HEK293 (cell line): Measurements from ENCODE around the gene DLX5.

Experiments used
- CTCF ChIA-PET: fragments of 350-600 bp; formaldehyde crosslinking; extraction: SDS; loops from one replicate; lab custom pipeline; 2021; ENCODE audit warnings: antibody characterized with exemption; lab: Yijun Ruan, JAX
- POLR2A ChIA-PET: fragments of 300-600 bp; formaldehyde crosslinking; extraction: SDS; loops from one replicate; lab custom pipeline; 2020; ENCODE audit warnings: antibody characterized with exemption, inconsistent platforms; lab: Yijun Ruan, JAX
- H3K27ac ChIP-seq: fragments of 200-500 bp; sonication (Bioruptor generic); 2 replicates; pipeline ENCODE4 v1.5.1; 2014; ENCODE audit warnings: low read depth, low read length, control low read depth, inconsistent platforms; ENCODE audit errors: extremely low read depth
- H3K36me3 ChIP-seq, 2 experiments: fragments of 200-500 bp in 1 of 2; sonication (Bioruptor generic) in 1 of 2; 1 replicate in 1 of 2; 2 replicates in 1 of 2; pipeline ENCODE4 v1.5.1; 2014 to 2017; ENCODE audit warnings: inconsistent platforms in 2 of 2, low read length in 2 of 2; ENCODE audit not compliant: control insufficient read depth in 2 of 2, insufficient read depth in 1 of 2
- H3K4me1 ChIP-seq: fragments of 200-500 bp; sonication (Bioruptor generic); 2 replicates; pipeline ENCODE4 v1.5.1; 2014; ENCODE audit warnings: mild to moderate bottlenecking, low read length, inconsistent platforms; ENCODE audit not compliant: control insufficient read depth, insufficient read depth
- H3K4me3 ChIP-seq: 2 replicates; pipeline ENCODE4 v1.5.1; 2011; ENCODE audit warnings: low read depth, mild to moderate bottlenecking, control low read depth, low read length, moderate library complexity
- H3K9me3 ChIP-seq: fragments of 200-500 bp; sonication (Bioruptor generic); 2 replicates; pipeline ENCODE4 v1.5.1; 2014; ENCODE audit warnings: low read depth, low read length, inconsistent platforms; ENCODE audit not compliant: control insufficient read depth, insufficient read depth
- EGR2 ChIP-seq: fragments of 450-650 bp; formaldehyde crosslinking; IDR thresholded peaks from 2 replicates; pipeline ENCODE4 v1.5.1; 2016; ENCODE audit warnings: low read depth, missing biosample characterization, missing genetic modification characterization
- ELK4 ChIP-seq: IDR thresholded peaks from 2 replicates; pipeline ENCODE4 v1.6.1; 2011; ENCODE audit warnings: mild to moderate bottlenecking, low read depth, low read length, borderline replicate concordance
- GLIS2 ChIP-seq: fragments of 450-650 bp; formaldehyde crosslinking; IDR thresholded peaks from 2 replicates; pipeline ENCODE4 v1.5.1; 2016; ENCODE audit warnings: missing biosample characterization, missing genetic modification characterization
- HOXC10 ChIP-seq: sonication (generic); formaldehyde crosslinking; IDR thresholded peaks from 2 replicates; pipeline ENCODE4 v1.8.1; 2023; ENCODE audit warnings: mild to moderate bottlenecking, missing genetic modification reagents
- KLF9 ChIP-seq: fragments of 450-650 bp; formaldehyde crosslinking; IDR thresholded peaks from 2 replicates; pipeline ENCODE4 v1.5.1; 2016; ENCODE audit warnings: missing biosample characterization, missing genetic modification characterization, low read depth
- SP2 ChIP-seq: fragments of 450-650 bp; formaldehyde crosslinking; IDR thresholded peaks from 2 replicates; pipeline ENCODE4 v1.5.1; 2016; ENCODE audit warnings: missing biosample characterization, missing genetic modification characterization
- ZBTB17 ChIP-seq: fragments of 450-650 bp; formaldehyde crosslinking; IDR thresholded peaks from 2 replicates; pipeline ENCODE4 v1.5.1; 2016; ENCODE audit warnings: missing biosample characterization, missing genetic modification characterization
- ZBTB20 ChIP-seq: fragments of 450-650 bp; formaldehyde crosslinking; IDR thresholded peaks from 2 replicates; pipeline ENCODE4 v1.5.1; 2016; ENCODE audit warnings: missing biosample characterization, missing genetic modification characterization
- ZBTB26 ChIP-seq: fragments of 450-650 bp; formaldehyde crosslinking; optimal IDR thresholded peaks from 2 replicates; pipeline ENCODE3; 2016; ENCODE audit warnings: missing biosample characterization, mild to moderate bottlenecking, missing genetic modification characterization
- ZNF16 ChIP-seq: fragments of 450-650 bp; formaldehyde crosslinking; IDR thresholded peaks from 2 replicates; pipeline ENCODE4 v1.5.1; 2016; ENCODE audit warnings: low read depth, missing biosample characterization, missing genetic modification characterization
- ZNF174 ChIP-seq: fragments of 450-650 bp; formaldehyde crosslinking; IDR thresholded peaks from 2 replicates; pipeline ENCODE4 v1.5.0; 2017; ENCODE audit warnings: missing biosample characterization, mild to moderate bottlenecking, missing genetic modification characterization
- ZNF221 ChIP-seq: fragments of 450-650 bp; formaldehyde crosslinking; IDR thresholded peaks from 2 replicates; pipeline ENCODE4 v1.5.1; 2017; ENCODE audit warnings: missing biosample characterization, missing genetic modification characterization, borderline replicate concordance
- ZNF24 ChIP-seq: fragments of 450-650 bp; formaldehyde crosslinking; IDR thresholded peaks from 2 replicates; pipeline ENCODE4 v1.5.1; 2016; ENCODE audit warnings: missing biosample characterization, missing genetic modification characterization
- ZNF335 ChIP-seq: fragments of 450-650 bp; formaldehyde crosslinking; conservative IDR thresholded peaks from 2 replicates; pipeline ENCODE4 v1.5.1; 2016; ENCODE audit warnings: missing biosample characterization, missing genetic modification characterization
- ZNF350 ChIP-seq: fragments of 450-650 bp; formaldehyde crosslinking; IDR thresholded peaks from 2 replicates; pipeline ENCODE4 v1.5.0; 2017; ENCODE audit warnings: missing biosample characterization, mild to moderate bottlenecking, missing genetic modification characterization
- ZNF501 ChIP-seq: fragments of 450-650 bp; formaldehyde crosslinking; IDR thresholded peaks from 2 replicates; pipeline ENCODE4 v1.5.1; 2016; ENCODE audit warnings: missing biosample characterization, missing genetic modification characterization
- ZNF600 ChIP-seq: fragments of 450-650 bp; formaldehyde crosslinking; IDR thresholded peaks from 2 replicates; pipeline ENCODE4 v1.5.1; 2016; ENCODE audit warnings: missing biosample characterization, missing genetic modification characterization
- ZNF623 ChIP-seq: fragments of 450-650 bp; formaldehyde crosslinking; IDR thresholded peaks from 2 replicates; pipeline ENCODE4 v1.5.1; 2016; ENCODE audit warnings: missing biosample characterization, missing genetic modification characterization
- ZNF629 ChIP-seq: fragments of 450-650 bp; formaldehyde crosslinking; IDR thresholded peaks from 2 replicates; pipeline ENCODE4 v1.5.1; 2017; ENCODE audit warnings: missing biosample characterization, missing genetic modification characterization
- ZNF768 ChIP-seq: fragments of 450-650 bp; formaldehyde crosslinking; IDR thresholded peaks from 2 replicates; pipeline ENCODE4 v1.5.1; 2018; ENCODE audit warnings: missing biosample characterization, mild to moderate bottlenecking, missing genetic modification characterization
- ZNF830 ChIP-seq: fragments of 450-650 bp; IDR thresholded peaks from 2 replicates; pipeline ENCODE4 v1.5.0; 2018; ENCODE audit warnings: missing biosample characterization, missing genetic modification characterization, low read depth, mild to moderate bottlenecking, moderate library complexity
- ZSCAN30 ChIP-seq: fragments of 450-650 bp; IDR thresholded peaks from 2 replicates; pipeline ENCODE4 v1.5.1; 2018; ENCODE audit warnings: missing biosample characterization, mild to moderate bottlenecking, missing genetic modification characterization, moderate library complexity
- TF ChIP-seq, protein P1 (sequence below): fragments of 450-650 bp; formaldehyde crosslinking; IDR thresholded peaks from 2 replicates; pipeline ENCODE4 v1.5.1; 2016; ENCODE audit warnings: missing biosample characterization, missing genetic modification characterization
- TF ChIP-seq, protein P2 (sequence below): fragments of 450-650 bp; formaldehyde crosslinking; IDR thresholded peaks from 2 replicates; pipeline ENCODE4 v1.5.1; 2016; ENCODE audit warnings: missing biosample characterization, missing genetic modification characterization
- TF ChIP-seq, protein P3 (sequence below): fragments of 450-650 bp; formaldehyde crosslinking; IDR thresholded peaks from 2 replicates; pipeline ENCODE4 v1.5.1; 2017; ENCODE audit warnings: missing biosample characterization, missing genetic modification characterization
- TF ChIP-seq, protein P4 (sequence below): fragments of 450-650 bp; formaldehyde crosslinking; IDR thresholded peaks from 2 replicates; pipeline ENCODE4 v1.5.1; 2016; ENCODE audit warnings: missing biosample characterization, missing genetic modification characterization

Gene DLX5

DNA sequence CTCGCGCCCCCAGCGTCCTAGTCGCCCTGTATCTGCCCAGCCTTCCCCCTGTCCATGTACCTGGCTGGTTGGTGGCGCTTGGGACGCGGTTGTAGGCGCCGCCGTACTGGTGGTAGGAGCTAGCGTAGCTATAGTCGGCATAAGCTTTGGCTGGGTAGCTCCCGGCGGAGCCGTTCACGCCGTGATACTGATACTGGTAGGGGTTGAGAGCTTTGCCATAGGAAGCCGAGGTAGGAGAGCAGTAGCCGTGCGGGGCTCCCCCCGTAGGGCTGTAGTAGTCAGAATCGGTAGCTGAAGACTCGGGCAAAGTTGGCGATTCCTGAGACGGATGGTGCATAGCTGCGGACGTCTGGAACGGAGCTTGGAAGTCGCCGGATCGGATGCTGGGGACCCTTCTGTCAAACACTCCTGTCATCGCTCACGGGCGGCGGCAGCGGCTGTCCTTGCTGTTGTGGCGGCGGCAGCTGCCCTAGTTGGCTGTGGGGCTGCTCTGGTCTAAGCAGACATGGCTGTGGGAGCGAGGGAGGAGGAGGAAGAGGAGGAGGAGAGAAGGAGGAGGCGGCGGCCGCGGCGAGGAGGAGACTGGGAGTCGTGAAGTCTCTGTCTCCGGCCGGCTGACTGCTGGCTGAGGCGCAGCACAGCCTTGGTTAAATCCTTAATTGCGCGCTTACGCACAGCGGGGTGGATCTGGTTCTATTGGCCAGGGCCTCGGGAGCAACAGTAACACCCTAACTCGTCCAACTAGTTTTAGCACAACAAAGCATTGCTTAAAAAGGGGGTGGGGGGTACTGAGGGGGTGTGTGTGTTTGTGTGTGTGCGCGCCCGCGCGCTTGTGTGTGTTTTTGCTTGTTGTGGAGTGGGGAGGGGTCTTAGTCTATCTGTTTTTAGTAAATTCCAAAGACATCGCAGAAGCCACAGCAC lies at the start of gene DLX5:
TSS of gene DLX5 (minus strand) at position 623 of the 921 bp plus-strand sequence. CDS start at position 415, 208 bp downstream.
- ChIA-PET POLR2A (interaction anchor here (0.6 to 1.6 kb wide), 3 partner anchors 9 to 962 kb away, joined by 3 to 13 read pairs (median 4); no protein-coding TSS in a partner anchor), CTCF (interaction anchor here (0.6 to 1.7 kb wide), 8 partner anchors 10 to 1109 kb away, joined by 3 to 6 read pairs (median 3); no protein-coding TSS in a partner anchor)
- Histone ChIP-seq H3K4me1 (no peaks in the 10 kb centered on the region; the same call in 1 of the 2 replicates), H3K4me3 (peak within 1 kb of the TSS; percentile 90), H3K36me3 (peaks cover 0 to 3% of the 10 kb centered on the region in 2 experiments; a peak in 1 of 3 replicates), H3K9me3 (no peaks in the 10 kb centered on the region), H3K27ac (peak within 1 kb of the TSS; percentile 79)
- TF ChIP-seq, protein P1, sequence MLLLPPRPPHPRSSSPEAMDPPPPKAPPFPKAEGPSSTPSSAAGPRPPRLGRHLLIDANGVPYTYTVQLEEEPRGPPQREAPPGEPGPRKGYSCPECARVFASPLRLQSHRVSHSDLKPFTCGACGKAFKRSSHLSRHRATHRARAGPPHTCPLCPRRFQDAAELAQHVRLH (tag by site-specific recombination): 0 out of 2 replicates have a peak, but pooled peaks have one; percentile 7
- TF ChIP-seq ZNF335 (tag by site-specific recombination): peak; percentile 73
- no peak for TF ChIP-seq ZNF16 (tag by site-specific recombination)
- peak; percentile 80 for TF ChIP-seq ZBTB17 (tag by site-specific recombination)
- TF ChIP-seq KLF9: peak; percentile 64; the same call in 1 of the 2 replicates
- no peak for TF ChIP-seq HOXC10
- TF ChIP-seq ZNF830 (tag by site-specific recombination): no peak
- TF ChIP-seq ZNF623 (tag by site-specific recombination): no peak
- TF ChIP-seq, protein P2, sequence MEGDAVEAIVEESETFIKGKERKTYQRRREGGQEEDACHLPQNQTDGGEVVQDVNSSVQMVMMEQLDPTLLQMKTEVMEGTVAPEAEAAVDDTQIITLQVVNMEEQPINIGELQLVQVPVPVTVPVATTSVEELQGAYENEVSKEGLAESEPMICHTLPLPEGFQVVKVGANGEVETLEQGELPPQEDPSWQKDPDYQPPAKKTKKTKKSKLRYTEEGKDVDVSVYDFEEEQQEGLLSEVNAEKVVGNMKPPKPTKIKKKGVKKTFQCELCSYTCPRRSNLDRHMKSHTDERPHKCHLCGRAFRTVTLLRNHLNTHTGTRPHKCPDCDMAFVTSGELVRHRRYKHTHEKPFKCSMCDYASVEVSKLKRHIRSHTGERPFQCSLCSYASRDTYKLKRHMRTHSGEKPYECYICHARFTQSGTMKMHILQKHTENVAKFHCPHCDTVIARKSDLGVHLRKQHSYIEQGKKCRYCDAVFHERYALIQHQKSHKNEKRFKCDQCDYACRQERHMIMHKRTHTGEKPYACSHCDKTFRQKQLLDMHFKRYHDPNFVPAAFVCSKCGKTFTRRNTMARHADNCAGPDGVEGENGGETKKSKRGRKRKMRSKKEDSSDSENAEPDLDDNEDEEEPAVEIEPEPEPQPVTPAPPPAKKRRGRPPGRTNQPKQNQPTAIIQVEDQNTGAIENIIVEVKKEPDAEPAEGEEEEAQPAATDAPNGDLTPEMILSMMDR (tag by site-specific recombination): peak; percentile 87
- no peak for TF ChIP-seq ZNF221 (tag by site-specific recombination)
- TF ChIP-seq ZBTB20: peak; percentile 82
- TF ChIP-seq EGR2 (tag by site-specific recombination): peak; percentile 62
- peak; percentile 42; the same call in 1 of the 2 replicates for TF ChIP-seq ZNF501 (tag by site-specific recombination)
- peak; percentile 45 for TF ChIP-seq ZBTB26 (tag by site-specific recombination)
- TF ChIP-seq ZNF174 (tag by site-specific recombination): no peak
- TF ChIP-seq GLIS2 (tag by site-specific recombination): peak; percentile 85
- TF ChIP-seq ZNF600: peak; percentile 89
- 0 out of 2 replicates have a peak, but pooled peaks have one; percentile 46 for TF ChIP-seq ZNF24 (tag by site-specific recombination)
- TF ChIP-seq, protein P3, sequence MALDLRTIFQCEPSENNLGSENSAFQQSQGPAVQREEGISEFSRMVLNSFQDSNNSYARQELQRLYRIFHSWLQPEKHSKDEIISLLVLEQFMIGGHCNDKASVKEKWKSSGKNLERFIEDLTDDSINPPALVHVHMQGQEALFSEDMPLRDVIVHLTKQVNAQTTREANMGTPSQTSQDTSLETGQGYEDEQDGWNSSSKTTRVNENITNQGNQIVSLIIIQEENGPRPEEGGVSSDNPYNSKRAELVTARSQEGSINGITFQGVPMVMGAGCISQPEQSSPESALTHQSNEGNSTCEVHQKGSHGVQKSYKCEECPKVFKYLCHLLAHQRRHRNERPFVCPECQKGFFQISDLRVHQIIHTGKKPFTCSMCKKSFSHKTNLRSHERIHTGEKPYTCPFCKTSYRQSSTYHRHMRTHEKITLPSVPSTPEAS (tag by site-specific recombination): peak; percentile 43; the same call in 1 of the 2 replicates
- TF ChIP-seq, protein P4, sequence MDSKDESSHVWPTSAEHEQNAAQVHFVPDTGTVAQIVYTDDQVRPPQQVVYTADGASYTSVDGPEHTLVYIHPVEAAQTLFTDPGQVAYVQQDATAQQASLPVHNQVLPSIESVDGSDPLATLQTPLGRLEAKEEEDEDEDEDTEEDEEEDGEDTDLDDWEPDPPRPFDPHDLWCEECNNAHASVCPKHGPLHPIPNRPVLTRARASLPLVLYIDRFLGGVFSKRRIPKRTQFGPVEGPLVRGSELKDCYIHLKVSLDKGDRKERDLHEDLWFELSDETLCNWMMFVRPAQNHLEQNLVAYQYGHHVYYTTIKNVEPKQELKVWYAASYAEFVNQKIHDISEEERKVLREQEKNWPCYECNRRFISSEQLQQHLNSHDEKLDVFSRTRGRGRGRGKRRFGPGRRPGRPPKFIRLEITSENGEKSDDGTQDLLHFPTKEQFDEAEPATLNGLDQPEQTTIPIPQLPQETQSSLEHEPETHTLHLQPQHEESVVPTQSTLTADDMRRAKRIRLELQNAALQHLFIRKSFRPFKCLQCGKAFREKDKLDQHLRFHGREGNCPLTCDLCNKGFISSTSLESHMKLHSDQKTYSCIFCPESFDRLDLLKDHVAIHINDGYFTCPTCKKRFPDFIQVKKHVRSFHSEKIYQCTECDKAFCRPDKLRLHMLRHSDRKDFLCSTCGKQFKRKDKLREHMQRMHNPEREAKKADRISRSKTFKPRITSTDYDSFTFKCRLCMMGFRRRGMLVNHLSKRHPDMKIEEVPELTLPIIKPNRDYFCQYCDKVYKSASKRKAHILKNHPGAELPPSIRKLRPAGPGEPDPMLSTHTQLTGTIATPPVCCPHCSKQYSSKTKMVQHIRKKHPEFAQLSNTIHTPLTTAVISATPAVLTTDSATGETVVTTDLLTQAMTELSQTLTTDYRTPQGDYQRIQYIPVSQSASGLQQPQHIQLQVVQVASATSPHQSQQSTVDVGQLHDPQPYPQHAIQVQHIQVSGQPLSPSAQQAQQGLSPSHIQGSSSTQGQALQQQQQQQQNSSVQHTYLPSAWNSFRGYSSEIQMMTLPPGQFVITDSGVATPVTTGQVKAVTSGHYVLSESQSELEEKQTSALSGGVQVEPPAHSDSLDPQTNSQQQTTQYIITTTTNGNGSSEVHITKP (tag by site-specific recombination): peak; percentile 14; the same call in 1 of the 2 replicates
- no peak for TF ChIP-seq ZNF350 (tag by site-specific recombination)
- peak; percentile 71 for TF ChIP-seq ZSCAN30 (tag by site-specific recombination)
- TF ChIP-seq ZNF629 (tag by site-specific recombination): 0 out of 2 replicates have a peak, but pooled peaks have one; percentile 30
- TF ChIP-seq SP2: peak; percentile 38; the same call in 1 of the 2 replicates
- TF ChIP-seq ELK4: no peak
- no peak; the same call in 1 of the 2 replicates for TF ChIP-seq ZNF768 (tag by site-specific recombination)
